ENCODE data around the gene KCNE3. TPM values are rescaled to one million over a fixed set of nuclear protein-coding genes. Genes with fewer than 3 reads are reported as not detected.

Gene KCNE3
- total RNA-seq, 1 donor from 2014 or later, result 1.2 TPM

- FAIRE-seq (no peak), DNase-seq (ENCODE audit: low spot score in 2 of 2) (no peak)
Observed at GRCh38 chr11:74473382-74474173, 6.2 kb upstream of the KCNE3 start.

- FAIRE-seq, result no peak
Observed at GRCh38 chr11:74471668-74472429, 4.5 kb upstream of the KCNE3 start.

GRCh38 chr11:74471037-74471436 lies 3.7 kb upstream of the KCNE3 start:
- DNase-seq (ENCODE audit: low spot score in 2 of 2), result no peak

More at GRCh38 chr11:74471668-74472429, 4.5 kb upstream of the KCNE3 start:
- DNase-seq (ENCODE audit: low spot score in 2 of 2), result no peak

GRCh38 chr11:74470526-74470925 lies 3.2 kb upstream of the KCNE3 start:
- FAIRE-seq, result no peak

More at GRCh38 chr11:74471037-74471436, 3.7 kb upstream of the KCNE3 start:
- FAIRE-seq, result no peak

GRCh38 chr11:74468936-74469335 lies 1.6 kb upstream of the KCNE3 start:
- FAIRE-seq, result no peak
- DNase-seq (ENCODE audit: low spot score in 2 of 2), result no peak

More at GRCh38 chr11:74470526-74470925, 3.2 kb upstream of the KCNE3 start:
- no peak for DNase-seq (ENCODE audit: low spot score in 2 of 2)

- FAIRE-seq, result no peak
- DNase-seq (ENCODE audit: low spot score in 2 of 2), result no peak
Observed at GRCh38 chr11:74468521-74468920, 1.2 kb upstream of the KCNE3 start.

GRCh38 chr11:74468058-74468457 lies 709 bp upstream of the KCNE3 start:
- DNase-seq (ENCODE audit: low spot score in 2 of 2) (no peak), FAIRE-seq (no peak)

GRCh38 chr11:74465291-74465708 lies 2.0 kb downstream of the KCNE3 start:
- DNase-seq (ENCODE audit: low spot score in 2 of 2) (no peak), FAIRE-seq (no peak)

- no peak for DNase-seq (ENCODE audit: low spot score in 2 of 2)
- FAIRE-seq, result no peak
Observed at GRCh38 chr11:74464746-74465145, 2.6 kb downstream of the KCNE3 start.

GRCh38 chr11:74463216-74463615 lies 4.1 kb downstream of the KCNE3 start:
- FAIRE-seq (no peak), DNase-seq (ENCODE audit: low spot score in 2 of 2) (no peak)

- DNase-seq (ENCODE audit: low spot score in 2 of 2) (no peak), FAIRE-seq (no peak)
Observed at GRCh38 chr11:74462631-74463030, 4.7 kb downstream of the KCNE3 start.

- DNase-seq (ENCODE audit: low spot score in 2 of 2) (no peak), FAIRE-seq (no peak)
Observed at GRCh38 chr11:74462009-74462408, 5.3 kb downstream of the KCNE3 start.

GRCh38 chr11:74460481-74461154 lies 6.7 kb downstream of the KCNE3 start:
- FAIRE-seq (no peak), DNase-seq (ENCODE audit: low spot score in 2 of 2) (no peak)

- no peak for FAIRE-seq
Observed at GRCh38 chr11:74460065-74460464, 7.3 kb downstream of the KCNE3 start.

GRCh38 chr11:74459584-74459983 lies 7.8 kb downstream of the KCNE3 start:
- no peak for FAIRE-seq
- DNase-seq (ENCODE audit: low spot score in 2 of 2), result no peak

More at GRCh38 chr11:74460065-74460464, 7.3 kb downstream of the KCNE3 start:
- no peak for DNase-seq (ENCODE audit: low spot score in 2 of 2)

- no peak for DNase-seq (ENCODE audit: low spot score in 2 of 2)
Observed at GRCh38 chr11:74457356-74457755, 10.0 kb downstream of the KCNE3 start.

GRCh38 chr11:74453373-74453975 lies 13.9 kb downstream of the KCNE3 start:
- FAIRE-seq (no peak), DNase-seq (ENCODE audit: low spot score in 2 of 2) (peak in 1 of 2 donors; percentile 48)

More at GRCh38 chr11:74457356-74457755, 10.0 kb downstream of the KCNE3 start:
- no peak for FAIRE-seq

GRCh38 chr11:74452366-74452765 lies 15.0 kb downstream of the KCNE3 start:
- FAIRE-seq, result no peak
- DNase-seq (ENCODE audit: low spot score in 2 of 2), result no peak

GRCh38 chr11:74450318-74450717 lies 17.0 kb downstream of the KCNE3 start:
- no peak for FAIRE-seq
- no peak for DNase-seq (ENCODE audit: low spot score in 2 of 2)

GRCh38 chr11:74449369-74449931 lies 17.9 kb downstream of the KCNE3 start:
- FAIRE-seq (no peak), DNase-seq (ENCODE audit: low spot score in 2 of 2) (peak in 1 of 2 donors; percentile 58)
